ENCODE results near the gene ARHGAP20.
A peak's percentile ranks its signal among the peaks of the same experiment; 100 is the strongest.
"Not testable (repeated sequence)": the region's sequence is repeated elsewhere in the genome, so short reads cannot be mapped to it uniquely, and the experiment has no call there.

ARHGAP20 gene

DNA sequence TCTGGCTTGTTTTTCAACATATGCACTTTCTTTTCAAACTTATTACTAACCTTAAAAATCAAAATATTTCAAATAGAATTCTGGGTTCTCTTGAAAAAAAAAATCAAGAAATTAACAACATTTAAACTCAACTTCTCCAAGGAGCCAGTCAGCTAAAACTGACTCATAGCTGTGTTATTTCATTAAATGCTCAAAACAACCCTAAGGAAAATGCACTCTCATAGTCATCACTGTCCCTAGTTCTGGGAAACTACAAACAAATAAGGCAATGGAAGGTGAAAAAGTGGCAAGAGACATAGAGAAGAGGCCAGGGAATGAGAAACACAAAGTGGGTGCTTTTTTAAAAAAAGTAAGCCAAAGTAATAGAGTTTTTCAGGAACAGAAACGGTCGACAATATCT, 4.1 kb upstream of the ARHGAP20 start:
- no peak for DNase-seq

- DNase-seq: no peak
Observed at GRCh38 chr11:110715541-110715940, 3.3 kb upstream of the ARHGAP20 start.

GRCh38 chr11:110713449-110713776, 1.2 kb upstream of the ARHGAP20 start:
- DNase-seq: no peak

DNA sequence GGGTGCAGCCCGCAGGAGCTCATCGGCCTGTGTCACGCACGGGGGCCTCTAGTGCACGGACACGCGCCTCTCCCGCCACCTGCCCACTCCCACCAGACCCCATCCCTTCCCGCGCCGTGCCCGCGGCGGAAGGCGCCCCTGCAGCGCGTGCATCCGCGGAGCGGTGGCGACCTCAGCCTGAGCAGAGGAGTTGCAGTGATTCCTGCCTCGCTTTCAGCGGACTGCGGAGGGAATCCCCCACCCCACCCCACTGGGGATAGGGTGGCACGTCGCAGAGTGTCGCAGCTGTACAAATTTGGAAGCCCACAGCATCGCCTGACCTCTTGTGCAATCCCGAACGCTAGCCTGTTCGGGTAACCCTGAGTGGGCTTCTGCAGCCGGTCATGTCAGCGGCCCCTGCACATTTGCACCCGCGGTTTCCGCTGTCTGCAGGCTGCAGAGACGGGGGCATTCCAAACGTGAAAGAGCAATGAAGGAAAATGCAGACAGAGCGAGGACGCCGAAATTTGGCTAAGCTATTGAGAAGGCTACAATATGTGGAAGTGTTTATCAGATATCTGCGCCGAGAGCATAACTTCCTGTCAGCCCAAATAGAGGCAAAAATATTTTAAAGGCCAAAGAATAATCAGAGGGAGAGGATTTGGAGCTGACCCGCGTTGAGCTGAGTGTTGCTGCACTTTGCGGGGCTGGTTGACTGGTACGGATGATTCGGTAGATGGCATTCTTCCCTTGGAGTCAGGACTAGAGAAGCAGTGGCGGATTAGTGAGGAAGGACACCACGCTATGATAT, 617 bp upstream of the ARHGAP20 start:
- DNase-seq: no peak

GRCh38 chr11:110711448-110711775, 825 bp downstream of the ARHGAP20 start:
- no peak for DNase-seq

DNA sequence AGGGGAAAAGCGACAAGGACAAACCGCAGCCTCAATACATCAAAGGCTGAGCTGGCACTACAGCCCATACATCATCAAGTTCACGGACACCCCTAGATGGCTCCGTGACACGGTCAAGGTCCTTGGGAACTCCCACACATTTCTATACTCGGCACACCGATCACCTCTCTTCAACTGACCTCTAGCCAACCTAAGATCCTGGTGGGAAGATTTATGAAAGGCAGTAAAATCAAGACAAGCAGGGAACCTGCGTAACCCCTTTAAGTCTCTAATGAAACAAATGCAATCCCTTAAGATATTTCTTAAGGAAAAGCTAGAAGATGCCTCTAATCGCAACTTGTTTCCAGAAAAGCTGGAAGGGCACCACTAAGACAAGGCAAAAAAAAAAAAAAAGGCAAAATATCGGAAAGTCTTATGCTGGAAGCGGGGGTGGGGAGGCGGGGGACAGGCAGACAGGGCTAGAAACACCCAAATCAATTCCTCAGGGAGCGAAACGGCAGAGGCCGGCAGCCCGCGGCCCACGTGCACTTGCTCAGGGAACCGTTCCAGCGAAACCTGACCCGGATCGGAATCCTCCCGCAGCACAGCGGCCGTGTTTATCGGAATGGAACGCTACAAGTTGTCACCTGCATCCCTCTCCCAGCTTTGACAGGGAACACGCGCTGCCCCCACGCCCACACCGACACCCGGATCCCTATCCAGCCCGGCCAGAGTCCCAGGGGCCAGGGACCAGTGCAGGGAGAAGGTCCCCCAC, 1.4 kb downstream of the ARHGAP20 start:
- peak; percentile 18 for DNase-seq

GRCh38 chr11:110704210-110704864, 7.9 kb downstream of the ARHGAP20 start:
- no peak for DNase-seq

DNA sequence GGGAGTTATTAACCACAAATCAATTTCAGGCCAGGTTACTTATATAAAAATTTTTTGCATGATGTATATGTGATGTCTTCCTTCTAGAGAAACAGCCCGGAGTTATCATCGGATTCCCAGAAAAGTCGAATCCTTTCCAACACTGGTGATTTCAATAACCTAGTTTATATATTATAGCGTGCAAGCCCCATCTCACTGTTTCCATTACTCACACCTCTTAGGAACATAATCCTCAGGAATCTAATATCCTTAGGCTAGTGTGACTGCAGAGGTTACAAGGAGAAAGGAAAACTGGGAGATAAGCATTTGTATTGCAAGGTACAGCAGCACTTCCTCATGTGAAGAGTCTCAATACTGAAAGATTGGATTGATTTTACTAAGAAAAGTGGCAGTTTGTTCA, 20.3 kb downstream of the ARHGAP20 start:
- DNase-seq: no peak

GRCh38 chr11:110689306-110689705, 22.9 kb downstream of the ARHGAP20 start:
- DNase-seq: no peak

GRCh38 chr11:110679323-110679975, 32.8 kb downstream of the ARHGAP20 start:
- DNase-seq: no peak

DNA sequence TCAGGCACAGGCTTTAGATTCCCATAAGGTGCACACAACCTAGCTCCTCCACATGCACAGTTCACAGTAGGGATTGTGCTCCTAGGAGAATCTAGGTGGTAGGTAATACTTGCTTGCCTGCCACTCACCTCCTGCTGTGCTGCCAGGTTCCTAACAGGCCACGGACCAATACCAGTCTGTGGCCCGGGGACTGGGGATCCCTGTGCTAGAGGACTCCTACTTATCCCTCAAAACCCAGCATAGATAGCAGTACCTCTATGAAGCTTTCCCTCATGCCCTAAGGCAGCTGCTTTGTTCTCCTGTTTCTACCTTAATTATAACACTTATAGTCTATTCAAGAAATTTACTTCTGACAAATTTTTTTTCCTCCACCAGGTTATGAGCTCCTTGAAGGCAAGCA, 36.7 kb downstream of the ARHGAP20 start:
- no peak for DNase-seq

GRCh38 chr11:110665689-110666465, 46.4 kb downstream of the ARHGAP20 start:
- no peak for DNase-seq

GRCh38 chr11:110655967-110656366, 56.3 kb downstream of the ARHGAP20 start:
- DNase-seq: no peak

- DNase-seq: no peak
Observed at GRCh38 chr11:110654456-110654855, 57.8 kb downstream of the ARHGAP20 start.

- no peak for DNase-seq
Observed at GRCh38 chr11:110645253-110645652, 67.0 kb downstream of the ARHGAP20 start.

GRCh38 chr11:110634370-110634769, 77.9 kb downstream of the ARHGAP20 start:
- no peak for DNase-seq

GRCh38 chr11:110631551-110631950, 80.7 kb downstream of the ARHGAP20 start:
- DNase-seq: no peak

- no peak for DNase-seq
Observed at GRCh38 chr11:110629594-110629993, 82.6 kb downstream of the ARHGAP20 start.

- DNase-seq: no peak
Observed at GRCh38 chr11:110621826-110622225, 90.4 kb downstream of the ARHGAP20 start.

- not testable (repeated sequence) for DNase-seq
Observed at GRCh38 chr11:110619366-110619765, 92.9 kb downstream of the ARHGAP20 start.

- DNase-seq: no peak
Observed at GRCh38 chr11:110614031-110614430, 98.2 kb downstream of the ARHGAP20 start.

DNA sequence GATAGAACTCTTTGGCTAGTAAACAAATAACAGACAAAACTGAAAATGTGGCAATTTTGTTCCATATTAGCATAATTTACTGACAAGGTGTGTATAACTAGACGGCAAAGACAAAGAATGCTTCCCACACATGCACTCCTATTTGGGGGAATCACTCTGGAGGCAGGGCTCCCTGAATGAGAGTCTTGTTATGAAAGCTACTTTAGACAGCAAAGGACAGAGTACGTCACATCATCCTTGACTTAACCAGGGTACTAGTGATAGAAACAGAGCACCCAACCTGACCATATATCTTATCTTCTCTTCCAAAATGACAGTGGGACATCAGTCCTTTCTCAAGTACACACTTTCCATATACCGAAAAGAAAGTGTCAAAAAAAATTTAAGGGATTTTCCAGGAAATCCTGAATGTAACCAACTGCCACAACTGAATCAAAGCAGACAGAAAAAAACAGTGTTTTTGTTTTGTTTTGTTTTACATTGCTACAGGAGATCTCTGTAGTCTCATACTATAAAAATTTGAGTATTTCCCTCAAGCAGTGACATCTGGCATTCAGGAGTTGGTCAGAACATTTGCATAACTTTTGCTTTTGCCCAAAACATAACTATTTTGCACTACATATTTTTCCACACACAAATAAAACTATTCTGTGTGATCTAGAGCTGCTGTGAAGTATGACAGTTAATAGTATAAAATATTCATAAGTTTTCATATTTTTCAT, 98.9 kb downstream of the ARHGAP20 start:
- no peak for DNase-seq

All from NCI-H1105 (cell line).